Measurements from ENCODE around the gene FBXO42. TPM values are rescaled to one million over a fixed set of nuclear protein-coding genes. Genes with fewer than 3 reads are reported as not detected.

The FBXO42 gene
- total and polyA plus RNA-seq, 2 of the 4 experiments (the other 2 are of a cell fraction) = 12.0 to 18.8 TPM

- no peak for TF ChIP-seq ELK1 (IDR thresholded peaks at IDR 0.05; ENCODE audit: borderline replicate concordance, low read depth, low read length)
These were observed 15.1 kb upstream of the FBXO42 start (continued) for GRCh38 chr1:16367258-16367967.

GRCh38 chr1:16366722-16367257, 14.5 kb upstream of the FBXO42 start, which contains the start of gene SZRD1:
SZRD1 (plus strand) TSS chr1:16367242; CDS start chr1:16367258, 16 bp downstream.
- Histone ChIP-seq H2AFZ (replicated peaks; ENCODE audit: low read length, poor library complexity) (peak within 1 kb of the TSS; percentile 98), H3K36me3 (ENCODE audit: control insufficient read depth, insufficient read depth, low read length) (no peaks in the 10 kb centered on the region), H4K91ac (ENCODE audit: insufficient read depth, low read depth, low read length) (peak within 1 kb of the TSS; percentile 95), H3K14ac (replicated peaks; ENCODE audit: low read depth, low read length) (peak within 1 kb of the TSS; percentile 99), H3K4me3 (ENCODE audit: insufficient read depth, low read depth, low read length) (peak within 1 kb of the TSS; percentile 88), H3K9ac (ENCODE audit: low read depth, low read length) (peak within 1 kb of the TSS; percentile 90), H2AK9ac (replicated peaks; ENCODE audit: low read depth, low read length, poor library complexity) (peak within 1 kb of the TSS; percentile 99), H3K27ac (ENCODE audit: insufficient read depth, low read length) (peak within 1 kb of the TSS; percentile 96), H2AK5ac (ENCODE audit: low read depth, low read length) (peak within 1 kb of the TSS; percentile 96), H2BK15ac (ENCODE audit: low read depth, low read length) (peak within 1 kb of the TSS; percentile 54), H3K27me3 (ENCODE audit: control insufficient read depth, insufficient read depth, low read length) (no peaks in the 10 kb centered on the region), H3K18ac (ENCODE audit: low read depth, low read length) (peak within 1 kb of the TSS; percentile 89), H3K9me3 (ENCODE audit: control insufficient read depth, insufficient read depth, low read length) (no peaks in the 10 kb centered on the region), H3K4me1 (ENCODE audit: control insufficient read depth, insufficient read depth, low read length) (no peaks in the 10 kb centered on the region; the same call in none of the 2 replicates), H4K20me1 (ENCODE audit: insufficient read depth, low read length) (peaks cover 5% of the 10 kb centered on the region), H3K4ac (ENCODE audit: low read depth, low read length) (peak within 1 kb of the TSS; percentile 98), H3K23ac (ENCODE audit: low read depth, low read length) (peak within 1 kb of the TSS; percentile 98), H2BK20ac (ENCODE audit: low read depth, low read length) (peak within 1 kb of the TSS; percentile 27; the same call in 1 of the 2 replicates), H3K79me1 (ENCODE audit: low read depth in 1 of 2, low read length in 2 of 2) (peaks cover 0 to 11% of the 10 kb centered on the region in 2 experiments; a peak in 2 of 4 replicates), H3K9me1 (ENCODE audit: insufficient read depth, low read length) (0 out of 2 replicates have a peak, but pooled peaks cover 3% of the 10 kb centered on the region), H4K5ac (ENCODE audit: low read depth, low read length) (peak within 1 kb of the TSS; percentile 78), H4K8ac (ENCODE audit: low read depth in 2 of 2, low read length in 2 of 2) (peak within 1 kb of the TSS; percentile 73 to 96), H3K4me2 (ENCODE audit: low read depth, low read length) (peak within 1 kb of the TSS; percentile 98), H3K56ac (ENCODE audit: extremely low read depth, insufficient read depth, low read length) (peak within 1 kb of the TSS; percentile 98), H2BK5ac (ENCODE audit: low read depth, low read length, poor library complexity, severe bottlenecking) (peak within 1 kb of the TSS; percentile 98), H2BK120ac (ENCODE audit: low read depth, low read length) (peak within 1 kb of the TSS; percentile 78)
- ChIA-PET POLR2A (ENCODE audit: unreplicated experiment) (no interaction called here), CTCF (interaction anchor here (0.6 to 0.8 kb wide), 2 partner anchors 20 to 122 kb away, joined by 3 to 9 read pairs; no protein-coding TSS in a partner anchor)
- ATAC-seq (ENCODE audit: low read depth) (peak; percentile 82), DNase-seq (peak; percentile 99)
- 0% methylated on average over 15 of the region's 24 CpGs; no CpG with 5 or more reads in 1 of the 2 experiments for WGBS, 2 experiments (ENCODE audit: extremely low coverage in 2 of 2, insufficient read length in 1 of 2)
- in situ Hi-C loops (cut with MboI; ENCODE audit: low sequenced_read_pairs) (no loop called here), intact Hi-C loops (cut with micrococcal nuclease) (loop anchor here (5.0 kb wide), 1 partner anchor 159 kb away; no protein-coding TSS in a partner anchor), dilution Hi-C loops (cut with HindIII; ENCODE audit: low sequenced_read_pairs, unreplicated experiment) (no loop called here)
- BruUV-seq (replicated peaks) = no TSS peak
- peak; percentile 62 for TF ChIP-seq CEBPB (IDR thresholded peaks at IDR 0.05; ENCODE audit: low read depth, low read length)
- no peak for TF ChIP-seq RAD21 (IDR thresholded peaks at IDR 0.05; ENCODE audit: low read length)
- no peak for TF ChIP-seq SMC3 (IDR thresholded peaks at IDR 0.05; ENCODE audit: low read depth, low read length)
- TF ChIP-seq MXI1 (IDR thresholded peaks at IDR 0.05; ENCODE audit: borderline replicate concordance, low read depth, low read length) = no peak
- TF ChIP-seq USF2 (IDR thresholded peaks at IDR 0.05; ENCODE audit: low read depth, low read length) = no peak
- no peak for TF ChIP-seq BHLHE40 (IDR thresholded peaks at IDR 0.05; ENCODE audit: low read depth, low read length)
- 0 out of 2 replicates have a peak, but pooled peaks have one; percentile 14 for TF ChIP-seq ELK1 (IDR thresholded peaks at IDR 0.05; ENCODE audit: borderline replicate concordance, low read depth, low read length)
- no peak for TF ChIP-seq RCOR1 (IDR thresholded peaks at IDR 0.05; ENCODE audit: insufficient replicate concordance, low read length)
- TF ChIP-seq FOS (IDR thresholded peaks at IDR 0.05; ENCODE audit: low read depth, low read length) = no peak
- TF ChIP-seq MAFK (IDR thresholded peaks at IDR 0.05; ENCODE audit: low read depth, low read length) = no peak
- peak; percentile 96; the same call in 1 of the 2 replicates for TF ChIP-seq MAZ (IDR thresholded peaks at IDR 0.05; ENCODE audit: borderline replicate concordance, low read depth, low read length)

All from IMR-90 (cell line).